GM11168 (cell line): ENCODE measurements around the gene LRRC61.
"Not testable (repeated sequence)": the region's sequence is repeated elsewhere in the genome, so short reads cannot be mapped to it uniquely, and the experiment has no call there.

Source experiments
- in situ Hi-C: fragments of 300-500 bp; cut with MboI; formaldehyde crosslinking; loops from one replicate; pipeline ENCODE4 v1.12.0; 2022; ENCODE audit warnings: low sequenced_read_pairs; ENCODE audit not compliant: unreplicated experiment

Gene LRRC61

DNA sequence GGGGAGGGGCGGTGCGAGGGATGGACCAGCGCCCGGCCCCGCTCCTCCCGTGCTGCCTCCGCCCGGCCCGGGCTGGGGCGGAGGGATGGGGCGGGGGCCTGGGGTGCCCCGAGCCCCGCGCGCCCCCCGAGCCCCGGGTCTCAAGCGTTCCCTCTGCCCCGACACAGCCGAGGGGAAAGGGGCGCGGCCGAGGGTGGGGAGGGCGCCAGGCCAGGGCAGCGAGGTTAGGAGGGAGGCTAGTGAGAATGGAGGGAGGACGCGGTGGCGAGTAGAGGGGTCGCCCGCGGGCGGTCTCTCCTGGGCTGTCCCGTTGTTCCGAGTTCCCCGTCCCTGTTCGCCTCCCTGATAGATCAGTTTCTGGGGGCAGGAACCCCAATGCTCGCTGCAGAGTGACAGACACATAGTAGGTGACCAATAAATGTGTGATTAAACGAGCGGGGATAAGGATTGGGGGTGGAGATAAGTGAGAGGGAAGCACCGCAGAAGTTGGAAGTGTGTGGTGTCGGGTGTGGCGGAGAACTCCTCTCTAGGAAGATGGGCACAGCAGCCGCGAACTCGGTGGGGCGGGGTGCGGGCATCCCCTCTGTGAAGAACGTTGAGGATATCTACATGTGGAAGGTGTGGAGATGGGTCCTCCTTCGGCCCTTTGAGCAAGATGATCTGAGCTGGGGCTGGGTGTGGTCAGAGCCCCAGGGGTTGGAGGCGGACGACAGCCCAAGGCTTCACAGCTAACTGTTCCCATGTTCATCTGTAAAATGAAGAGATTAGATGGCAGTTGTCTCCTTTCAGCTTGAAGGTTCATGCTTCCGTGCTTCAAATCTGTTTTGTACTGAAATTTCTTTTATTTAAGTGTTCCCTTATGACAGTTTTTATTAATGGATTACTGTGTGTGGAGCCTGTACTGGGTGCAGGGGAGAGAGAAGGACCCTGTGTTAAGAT, 56.6 kb downstream of the LRRC61 start:
- in situ Hi-C loops, result no loop called here

- in situ Hi-C loops, result no loop called here
Measured at GRCh38 chr7:150380463-150380862, 57.3 kb downstream of the LRRC61 start.

DNA sequence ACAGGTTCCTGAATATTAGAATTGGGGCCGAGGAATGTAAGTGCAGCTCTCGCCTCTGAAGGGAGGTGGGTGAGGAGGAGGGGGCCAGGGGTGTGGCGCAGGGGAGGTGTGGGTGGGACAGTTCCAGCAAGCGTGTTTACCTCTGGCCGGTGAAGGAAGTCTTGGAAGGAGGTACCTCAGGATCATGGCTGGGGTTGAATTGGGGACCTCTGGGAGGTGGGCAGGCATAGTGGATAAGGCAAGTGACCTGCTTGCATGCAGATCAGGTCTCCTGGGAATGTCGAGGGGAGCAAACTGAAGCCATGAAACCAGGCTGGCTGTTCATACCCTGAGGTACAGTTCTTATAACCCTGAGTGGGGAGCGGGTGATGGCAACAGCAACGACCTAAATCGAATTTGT, 57.9 kb downstream of the LRRC61 start:
- in situ Hi-C loops, result no loop called here

DNA sequence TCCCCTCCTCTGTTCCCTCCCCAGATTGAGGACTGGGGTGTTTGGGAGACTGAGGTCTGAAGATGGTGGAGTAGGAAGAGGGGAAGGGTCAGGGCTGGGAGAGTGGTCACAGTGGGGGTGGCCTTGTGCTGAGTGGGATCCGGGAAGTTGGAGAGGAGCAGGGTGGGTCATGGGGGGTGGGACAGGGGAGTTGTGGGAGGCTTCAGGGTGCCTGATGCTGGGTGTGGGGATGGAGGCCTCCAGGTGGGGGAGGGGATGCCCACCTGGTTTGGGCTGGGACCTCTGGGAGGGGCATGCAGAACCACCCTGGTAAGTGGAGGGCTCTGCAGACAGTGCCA, 58.6 kb downstream of the LRRC61 start:
- in situ Hi-C loops, result no loop called here

- in situ Hi-C loops, result no loop called here
Measured at GRCh38 chr7:150382123-150382843, 59.1 kb downstream of the LRRC61 start.

DNA sequence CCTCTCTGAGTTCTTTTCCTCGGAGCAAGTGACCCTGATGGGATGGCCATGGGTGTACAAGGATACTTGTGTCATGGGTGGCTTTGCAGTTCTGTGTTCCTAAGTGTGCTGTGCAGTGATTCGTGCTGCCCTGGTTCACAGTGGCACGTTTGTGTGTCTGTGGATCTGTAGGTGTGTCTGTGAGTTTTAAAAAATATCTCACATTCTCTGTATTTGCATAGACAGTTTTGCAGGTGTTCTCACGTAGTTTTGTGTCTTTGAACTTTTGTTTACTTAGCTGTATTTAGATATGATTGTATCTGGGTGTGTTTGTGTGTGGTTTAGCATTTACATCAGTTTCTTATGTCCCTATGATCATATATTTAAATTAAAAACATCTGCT, 59.7 kb downstream of the LRRC61 start:
- in situ Hi-C loops, result no loop called here

GRCh38 chr7:150383710-150384397, 60.7 kb downstream of the LRRC61 start:
- in situ Hi-C loops, result no loop called here

GRCh38 chr7:150384406-150385301, 61.5 kb downstream of the LRRC61 start:
- in situ Hi-C loops, result no loop called here

DNA sequence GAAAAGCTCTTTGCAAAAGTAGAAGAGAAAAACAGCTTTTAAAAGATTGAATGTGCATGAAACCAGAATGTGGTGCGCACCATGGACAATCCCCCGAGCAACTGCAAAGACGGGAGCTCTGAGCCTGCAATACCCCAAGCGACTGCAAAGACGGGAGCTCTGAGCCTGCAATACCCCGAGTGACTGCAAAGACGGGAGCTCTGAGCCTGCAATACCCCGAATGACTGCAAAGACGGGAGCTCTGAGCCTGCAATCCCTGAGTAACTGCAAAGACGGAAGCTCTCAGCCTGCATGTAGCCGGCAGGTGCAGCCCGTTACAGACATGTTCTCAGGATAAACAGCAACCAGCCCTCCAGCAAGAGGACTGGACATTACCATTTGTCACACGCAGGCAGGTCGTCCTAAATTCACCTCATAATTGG, 62.2 kb downstream of the LRRC61 start:
- in situ Hi-C loops, result no loop called here

GRCh38 chr7:150385884-150386283, 62.7 kb downstream of the LRRC61 start:
- in situ Hi-C loops, result not testable (repeated sequence)
